Measurements from ENCODE around the gene ALAS1.

The ALAS1 gene

DNA sequence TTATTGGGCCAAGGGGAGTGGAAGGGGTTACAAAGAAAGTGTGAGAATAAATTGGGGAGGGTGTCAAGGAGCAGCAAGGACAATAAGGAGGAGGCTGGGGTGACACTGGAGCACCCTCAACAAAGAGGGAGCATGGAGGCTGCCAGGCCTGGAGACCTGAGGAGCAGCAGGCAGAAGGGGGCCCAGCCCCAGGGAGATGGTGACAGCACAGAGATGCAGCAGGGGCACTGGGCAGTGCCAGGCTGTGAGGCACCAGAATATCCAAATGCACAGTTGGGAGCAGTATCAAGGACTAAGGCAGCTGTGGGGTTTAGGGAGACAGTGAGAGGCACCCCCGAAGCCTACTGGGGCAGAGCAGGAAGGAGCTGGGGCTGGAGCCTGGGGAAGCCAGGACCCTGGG is 19.4 kb upstream of the ALAS1 start:
- H3K4me3 ChIP-seq (ENCODE audit: low read depth, low read length) = no peak overlapping the region
- no peaks in the 10 kb centered on the region for H3K4me1 ChIP-seq (ENCODE audit: control insufficient read depth, insufficient read depth, low read length)
- H3K27me3 ChIP-seq (ENCODE audit: control insufficient read depth, insufficient read depth, low read length) = no peaks in the 10 kb centered on the region
- H3K36me3 ChIP-seq (ENCODE audit: control insufficient read depth, insufficient read depth, low read length) = no peaks in the 10 kb centered on the region
- H3K9me3 ChIP-seq (ENCODE audit: control insufficient read depth, insufficient read depth, low read length) = no peaks in the 10 kb centered on the region
- H3K9ac ChIP-seq (ENCODE audit: low read depth, low read length) = no peak overlapping the region

GRCh38 chr3:52181543-52181942 is 16.4 kb upstream of the ALAS1 start:
- Histone ChIP-seq H3K4me3 (ENCODE audit: low read depth, low read length) (no peak overlapping the region), H3K4me1 (ENCODE audit: control insufficient read depth, insufficient read depth, low read length) (no peaks in the 10 kb centered on the region), H3K9ac (ENCODE audit: low read depth, low read length) (no peak overlapping the region), H3K27me3 (ENCODE audit: control insufficient read depth, insufficient read depth, low read length) (no peaks in the 10 kb centered on the region), H3K36me3 (ENCODE audit: control insufficient read depth, insufficient read depth, low read length) (no peaks in the 10 kb centered on the region), H3K9me3 (ENCODE audit: control insufficient read depth, insufficient read depth, low read length) (no peaks in the 10 kb centered on the region)

DNA sequence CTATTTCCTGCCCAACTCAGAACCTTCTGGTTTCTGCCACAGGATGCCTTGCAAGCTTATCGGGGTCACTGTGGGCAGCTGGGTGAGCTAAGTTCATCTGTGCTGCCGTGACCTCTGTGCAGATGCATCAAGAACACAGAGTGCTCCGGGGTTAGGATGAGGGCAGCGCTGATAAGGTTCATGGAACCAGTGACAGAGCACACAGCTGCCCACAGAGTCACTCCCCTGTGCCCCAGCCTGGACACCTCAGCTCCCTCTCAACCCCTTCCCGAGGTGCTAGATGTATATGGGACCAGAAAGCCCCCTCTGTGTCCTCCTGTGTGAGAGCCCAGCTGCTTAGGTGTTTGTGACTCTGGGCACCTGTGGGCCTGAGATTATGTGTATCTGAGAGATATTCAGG is 15.8 kb upstream of the ALAS1 start:
- no peaks in the 10 kb centered on the region for H3K4me1 ChIP-seq (ENCODE audit: control insufficient read depth, insufficient read depth, low read length)
- no peaks in the 10 kb centered on the region for H3K27me3 ChIP-seq (ENCODE audit: control insufficient read depth, insufficient read depth, low read length)
- no peaks in the 10 kb centered on the region for H3K9me3 ChIP-seq (ENCODE audit: control insufficient read depth, insufficient read depth, low read length)
- H3K9ac ChIP-seq (ENCODE audit: low read depth, low read length) = no peak overlapping the region
- no peaks in the 10 kb centered on the region for H3K36me3 ChIP-seq (ENCODE audit: control insufficient read depth, insufficient read depth, low read length)
- no peak overlapping the region for H3K4me3 ChIP-seq (ENCODE audit: low read depth, low read length)

DNA sequence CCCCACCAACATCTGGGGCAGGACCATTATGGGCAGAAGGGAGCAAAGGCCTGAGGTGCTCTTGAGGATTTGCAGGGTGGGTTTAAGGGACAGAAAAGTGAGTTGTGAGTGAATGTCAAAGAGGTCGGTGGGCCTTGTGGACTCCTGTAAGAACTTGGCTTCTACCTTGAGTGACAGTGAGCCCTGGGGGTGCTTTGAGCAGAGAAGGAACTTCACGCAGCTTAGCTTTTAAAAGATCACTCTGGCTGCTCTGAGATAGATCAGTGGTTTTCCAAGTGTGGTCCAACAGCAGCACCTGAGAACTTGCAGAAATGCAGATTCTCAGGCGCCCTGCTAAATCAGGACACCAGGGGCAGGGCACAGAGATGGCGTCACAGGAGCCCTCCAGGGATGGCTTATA is 15.3 kb upstream of the ALAS1 start:
- no peaks in the 10 kb centered on the region for H3K4me1 ChIP-seq (ENCODE audit: control insufficient read depth, insufficient read depth, low read length)
- no peaks in the 10 kb centered on the region for H3K27me3 ChIP-seq (ENCODE audit: control insufficient read depth, insufficient read depth, low read length)
- H3K36me3 ChIP-seq (ENCODE audit: control insufficient read depth, insufficient read depth, low read length) = no peaks in the 10 kb centered on the region
- no peaks in the 10 kb centered on the region for H3K9me3 ChIP-seq (ENCODE audit: control insufficient read depth, insufficient read depth, low read length)
- no peak overlapping the region for H3K4me3 ChIP-seq (ENCODE audit: low read depth, low read length)
- no peak overlapping the region for H3K9ac ChIP-seq (ENCODE audit: low read depth, low read length)

GRCh38 chr3:52183786-52184445 is 14.0 kb upstream of the ALAS1 start:
- no peaks in the 10 kb centered on the region for H3K36me3 ChIP-seq (ENCODE audit: control insufficient read depth, insufficient read depth, low read length)
- H3K9ac ChIP-seq (ENCODE audit: low read depth, low read length) = no peak overlapping the region
- H3K4me3 ChIP-seq (ENCODE audit: low read depth, low read length) = no peak overlapping the region

GRCh38 chr3:52184690-52185089 is 13.3 kb upstream of the ALAS1 start:
- Histone ChIP-seq H3K36me3 (ENCODE audit: control insufficient read depth, insufficient read depth, low read length) (no peaks in the 10 kb centered on the region), H3K4me3 (ENCODE audit: low read depth, low read length) (no peak overlapping the region), H3K4me1 (ENCODE audit: control insufficient read depth, insufficient read depth, low read length) (no peaks in the 10 kb centered on the region), H3K9ac (ENCODE audit: low read depth, low read length) (no peak overlapping the region), H3K27me3 (ENCODE audit: control insufficient read depth, insufficient read depth, low read length) (no peaks in the 10 kb centered on the region), H3K9me3 (ENCODE audit: control insufficient read depth, insufficient read depth, low read length) (no peaks in the 10 kb centered on the region)

More at GRCh38 chr3:52183786-52184445, 14.0 kb upstream of the ALAS1 start:
- H3K4me1 ChIP-seq (ENCODE audit: control insufficient read depth, insufficient read depth, low read length) = no peaks in the 10 kb centered on the region
- H3K27me3 ChIP-seq (ENCODE audit: control insufficient read depth, insufficient read depth, low read length) = no peaks in the 10 kb centered on the region
- no peaks in the 10 kb centered on the region for H3K9me3 ChIP-seq (ENCODE audit: control insufficient read depth, insufficient read depth, low read length)

DNA sequence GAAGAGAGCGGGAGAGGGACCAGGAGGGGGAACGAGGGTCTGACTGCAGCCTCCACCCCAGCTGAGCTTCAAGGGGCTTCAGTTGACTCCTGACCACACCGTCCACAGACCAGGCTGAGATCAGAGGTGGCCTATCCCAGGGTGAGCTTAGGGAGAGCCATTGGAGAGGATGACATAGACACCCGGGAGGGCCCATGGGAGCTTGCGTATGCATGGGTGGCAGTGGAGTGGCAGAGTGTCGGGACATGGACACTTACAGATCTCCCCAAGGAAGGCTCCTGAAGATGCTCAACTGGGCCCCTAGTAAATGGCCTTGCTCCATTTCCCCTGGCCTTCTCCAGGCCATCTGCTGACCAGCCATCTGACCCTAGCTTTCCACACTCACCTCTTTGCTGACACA is 12.6 kb upstream of the ALAS1 start:
- H3K36me3 ChIP-seq (ENCODE audit: control insufficient read depth, insufficient read depth, low read length) = no peaks in the 10 kb centered on the region
- H3K9me3 ChIP-seq (ENCODE audit: control insufficient read depth, insufficient read depth, low read length) = no peaks in the 10 kb centered on the region
- H3K4me1 ChIP-seq (ENCODE audit: control insufficient read depth, insufficient read depth, low read length) = no peaks in the 10 kb centered on the region
- no peak overlapping the region for H3K9ac ChIP-seq (ENCODE audit: low read depth, low read length)
- H3K27me3 ChIP-seq (ENCODE audit: control insufficient read depth, insufficient read depth, low read length) = no peaks in the 10 kb centered on the region
- no peak overlapping the region for H3K4me3 ChIP-seq (ENCODE audit: low read depth, low read length)

- H3K4me3 ChIP-seq (ENCODE audit: low read depth, low read length) = no peak overlapping the region
- H3K36me3 ChIP-seq (ENCODE audit: control insufficient read depth, insufficient read depth, low read length) = no peaks in the 10 kb centered on the region
- H3K9ac ChIP-seq (ENCODE audit: low read depth, low read length) = no peak overlapping the region
- no peaks in the 10 kb centered on the region for H3K4me1 ChIP-seq (ENCODE audit: control insufficient read depth, insufficient read depth, low read length)
- H3K9me3 ChIP-seq (ENCODE audit: control insufficient read depth, insufficient read depth, low read length) = no peaks in the 10 kb centered on the region
- H3K27me3 ChIP-seq (ENCODE audit: control insufficient read depth, insufficient read depth, low read length) = no peaks in the 10 kb centered on the region
Observed at GRCh38 chr3:52185837-52186236, 12.1 kb upstream of the ALAS1 start.

DNA sequence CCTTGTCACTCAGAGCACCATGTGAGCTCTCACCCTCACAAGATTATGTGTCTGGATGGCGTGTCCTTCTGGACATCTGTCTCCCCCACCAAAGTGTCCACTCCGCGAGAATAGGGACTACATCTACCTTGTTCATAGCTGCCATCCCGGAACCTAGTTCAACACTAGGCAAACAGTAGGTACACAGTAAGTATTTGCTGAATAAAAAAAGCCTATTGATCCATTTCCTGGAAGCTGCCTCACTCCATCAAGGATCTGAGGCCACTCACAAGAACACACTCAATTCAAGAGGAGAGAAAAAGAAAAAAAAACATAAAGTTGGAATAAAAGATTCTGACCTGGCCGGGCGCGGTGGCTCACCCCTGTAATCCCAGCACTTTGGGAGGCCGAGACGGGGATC is 11.2 kb upstream of the ALAS1 start:
- no peaks in the 10 kb centered on the region for H3K9me3 ChIP-seq (ENCODE audit: control insufficient read depth, insufficient read depth, low read length)
- no peak overlapping the region for H3K9ac ChIP-seq (ENCODE audit: low read depth, low read length)
- H3K4me3 ChIP-seq (ENCODE audit: low read depth, low read length) = no peak overlapping the region
- H3K27me3 ChIP-seq (ENCODE audit: control insufficient read depth, insufficient read depth, low read length) = no peaks in the 10 kb centered on the region
- no peaks in the 10 kb centered on the region for H3K4me1 ChIP-seq (ENCODE audit: control insufficient read depth, insufficient read depth, low read length)
- no peaks in the 10 kb centered on the region for H3K36me3 ChIP-seq (ENCODE audit: control insufficient read depth, insufficient read depth, low read length)

GRCh38 chr3:52188556-52188955 is 9.4 kb upstream of the ALAS1 start:
- H3K27me3 ChIP-seq (ENCODE audit: control insufficient read depth, insufficient read depth, low read length) = no peaks in the 10 kb centered on the region
- no peaks in the 10 kb centered on the region for H3K9me3 ChIP-seq (ENCODE audit: control insufficient read depth, insufficient read depth, low read length)
- H3K9ac ChIP-seq (ENCODE audit: low read depth, low read length) = no peak overlapping the region
- H3K4me3 ChIP-seq (ENCODE audit: low read depth, low read length) = no peak overlapping the region
- no peaks in the 10 kb centered on the region for H3K36me3 ChIP-seq (ENCODE audit: control insufficient read depth, insufficient read depth, low read length)
- H3K4me1 ChIP-seq (ENCODE audit: control insufficient read depth, insufficient read depth, low read length) = no peaks in the 10 kb centered on the region

- Histone ChIP-seq H3K9ac (ENCODE audit: low read depth, low read length) (no peak overlapping the region), H3K9me3 (ENCODE audit: control insufficient read depth, insufficient read depth, low read length) (no peaks in the 10 kb centered on the region), H3K4me1 (ENCODE audit: control insufficient read depth, insufficient read depth, low read length) (no peaks in the 10 kb centered on the region), H3K27me3 (ENCODE audit: control insufficient read depth, insufficient read depth, low read length) (no peaks in the 10 kb centered on the region), H3K36me3 (ENCODE audit: control insufficient read depth, insufficient read depth, low read length) (no peaks in the 10 kb centered on the region), H3K4me3 (ENCODE audit: low read depth, low read length) (no peak overlapping the region)
Observed at GRCh38 chr3:52190294-52191074, 7.5 kb upstream of the ALAS1 start.

GRCh38 chr3:52191663-52192062 is 6.3 kb upstream of the ALAS1 start:
- no peaks in the 10 kb centered on the region for H3K9me3 ChIP-seq (ENCODE audit: control insufficient read depth, insufficient read depth, low read length)
- peaks cover under 1% of the 10 kb centered on the region for H3K27me3 ChIP-seq (ENCODE audit: control insufficient read depth, insufficient read depth, low read length)
- no peaks in the 10 kb centered on the region for H3K36me3 ChIP-seq (ENCODE audit: control insufficient read depth, insufficient read depth, low read length)
- H3K4me3 ChIP-seq (ENCODE audit: low read depth, low read length) = no peak overlapping the region
- no peaks in the 10 kb centered on the region for H3K4me1 ChIP-seq (ENCODE audit: control insufficient read depth, insufficient read depth, low read length)
- no peak overlapping the region for H3K9ac ChIP-seq (ENCODE audit: low read depth, low read length)

Data from iPS-15b (cell line).